ENCODE data around the gene AIFM1. TPM values are rescaled to one million over a fixed set of nuclear protein-coding genes. Genes with fewer than 3 reads are reported as not detected.
A peak's percentile ranks its signal among the peaks of the same experiment; 100 is the strongest.

The AIFM1 gene
- total and polyA plus RNA-seq, 2 donors: 29.3 to 30.3 TPM

DNA sequence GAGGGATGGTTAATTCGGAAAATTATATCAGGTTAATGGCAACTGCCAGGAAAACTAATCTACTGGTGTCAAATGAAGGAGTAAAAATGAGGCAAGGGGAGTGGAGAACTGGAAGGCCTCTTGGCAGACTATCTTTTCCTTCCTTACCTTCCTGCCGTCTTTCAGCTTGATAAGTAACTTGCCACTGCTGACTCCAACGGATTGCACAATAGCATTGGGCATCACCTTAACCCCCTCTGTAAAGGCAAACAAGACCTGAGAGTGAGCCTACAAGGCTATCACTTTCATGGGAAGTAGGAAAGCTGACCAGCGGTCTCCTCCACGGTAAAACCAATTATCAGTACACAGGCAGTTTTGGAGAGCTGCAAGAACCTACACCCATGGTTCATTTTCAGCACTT is 29.1 kb downstream of the AIFM1 start:
- peaks cover 33 to 52% of the 10 kb centered on the region in 2 donors for H3K36me3 ChIP-seq (ENCODE audit: control insufficient read depth in 2 of 2, insufficient read depth in 2 of 2, low read length in 1 of 2)
- 95% methylated on average over 5 of the region's 5 CpGs for WGBS
- H3K27me3 ChIP-seq (ENCODE audit: control insufficient read depth in 2 of 2, insufficient read depth in 1 of 2, low read length in 1 of 2): no peaks in the 10 kb centered on the region

DNA sequence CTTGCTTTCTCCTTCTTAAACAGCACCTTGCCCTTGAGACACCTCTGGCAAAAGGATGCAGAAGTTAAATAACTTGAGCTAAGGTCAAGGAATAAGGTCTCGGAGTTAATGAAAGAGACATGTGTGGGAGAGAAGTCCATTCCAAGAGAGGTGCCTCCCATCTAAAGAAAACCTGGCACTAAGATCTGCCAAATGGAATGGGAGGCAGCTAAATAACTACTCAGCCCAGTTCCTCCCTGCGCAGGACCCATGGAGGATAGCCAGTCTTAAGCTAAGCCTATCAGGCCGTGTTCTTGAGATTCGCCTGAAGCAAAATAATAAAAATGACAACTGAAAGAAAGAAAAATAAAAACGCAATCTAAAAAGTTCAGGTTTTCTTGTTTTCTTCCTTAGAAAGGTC is 34.7 kb downstream of the AIFM1 start:
- Histone ChIP-seq H3K9me3 (ENCODE audit: control insufficient read depth in 2 of 2, insufficient read depth in 1 of 2, low read length in 1 of 2) (no peaks in the 10 kb centered on the region), H3K36me3 (ENCODE audit: control insufficient read depth in 2 of 2, insufficient read depth in 2 of 2, low read length in 1 of 2) (peaks cover 46 to 62% of the 10 kb centered on the region in 2 donors), H3K27ac (ENCODE audit: low read depth in 1 of 2, low read length in 1 of 2) (no peak overlapping the region), H3K4me1 (ENCODE audit: control insufficient read depth in 2 of 2, insufficient read depth in 2 of 2, low read length in 2 of 2) (no peaks in the 10 kb centered on the region), H3K27me3 (ENCODE audit: control insufficient read depth in 2 of 2, insufficient read depth in 1 of 2, low read length in 1 of 2) (no peaks in the 10 kb centered on the region), H3K4me3 (ENCODE audit: low read length in 2 of 2) (no peak overlapping the region)
- no peak for DNase-seq (ENCODE audit: low read depth in 6 of 9, low spot score in 9 of 9)
- 99% methylated on average over 5 of the region's 5 CpGs for WGBS

More for the DNA sequence above, 29.1 kb downstream of the AIFM1 start:
- H3K4me1 ChIP-seq (ENCODE audit: control insufficient read depth in 2 of 2, insufficient read depth in 2 of 2, low read length in 2 of 2): no peaks in the 10 kb centered on the region
- H3K9me3 ChIP-seq (ENCODE audit: control insufficient read depth in 2 of 2, insufficient read depth in 1 of 2, low read length in 1 of 2): no peaks in the 10 kb centered on the region
- no peak overlapping the region for H3K27ac ChIP-seq (ENCODE audit: low read depth in 1 of 2, low read length in 1 of 2)
- no peak overlapping the region for H3K4me3 ChIP-seq (ENCODE audit: low read length in 2 of 2)
- DNase-seq (ENCODE audit: low read depth in 6 of 9, low spot score in 9 of 9): no peak

DNA sequence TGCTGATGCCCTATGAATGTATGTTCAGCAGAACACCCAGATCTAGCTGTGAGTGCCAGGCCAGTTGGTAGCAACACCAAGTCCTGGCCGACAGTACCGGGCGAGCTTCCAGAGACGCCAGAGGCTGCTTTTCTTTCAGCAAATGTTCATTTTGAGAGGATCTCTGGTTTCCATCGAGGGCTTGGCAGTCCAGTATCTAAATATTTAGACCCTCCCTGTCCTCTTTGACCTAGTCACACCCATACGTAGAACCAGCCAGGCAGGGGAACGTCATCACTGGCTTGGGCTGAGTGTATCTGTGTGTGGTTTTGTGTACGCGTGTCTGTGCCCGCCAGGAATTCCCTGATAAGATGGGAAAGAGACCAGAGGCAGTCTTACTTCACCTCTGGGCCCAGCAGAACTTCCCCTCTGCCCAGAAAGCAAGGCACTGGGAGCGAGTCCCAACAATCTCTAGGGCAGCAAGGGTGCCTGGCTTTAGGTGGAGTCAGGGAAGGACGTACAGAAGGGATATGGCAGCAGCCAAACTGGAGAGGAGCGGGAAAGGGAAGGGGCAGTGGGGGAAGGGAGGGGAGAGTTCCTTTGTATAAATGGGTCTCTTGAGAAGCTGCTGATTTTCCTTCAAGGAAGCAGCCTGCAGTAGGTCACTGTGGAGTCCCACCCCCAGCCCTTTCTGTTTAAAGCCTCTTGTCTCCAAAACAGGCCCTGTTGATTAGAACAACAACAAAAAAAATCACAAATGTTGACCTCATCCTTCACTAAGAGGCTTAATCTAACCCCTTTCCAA is 40.4 kb downstream of the AIFM1 start:
- no peak for DNase-seq (ENCODE audit: low read depth in 6 of 9, low spot score in 9 of 9)
- Histone ChIP-seq H3K27me3 (ENCODE audit: control insufficient read depth in 2 of 2, insufficient read depth in 1 of 2, low read length in 1 of 2) (peaks cover 0 to 3% of the 10 kb centered on the region in 2 donors), H3K9me3 (ENCODE audit: control insufficient read depth in 2 of 2, insufficient read depth in 1 of 2, low read length in 1 of 2) (no peaks in the 10 kb centered on the region), H3K36me3 (ENCODE audit: control insufficient read depth in 2 of 2, insufficient read depth in 2 of 2, low read length in 1 of 2) (peaks cover 28% of the 10 kb centered on the region in 2 donors), H3K4me1 (ENCODE audit: control insufficient read depth in 2 of 2, insufficient read depth in 2 of 2, low read length in 2 of 2) (peaks cover 0 to 3% of the 10 kb centered on the region in 2 donors), H3K27ac (ENCODE audit: low read depth in 1 of 2, low read length in 1 of 2) (no peak overlapping the region), H3K4me3 (ENCODE audit: low read length in 2 of 2) (no peak overlapping the region)
- WGBS: 87% methylated on average over 13 of the region's 13 CpGs

DNA sequence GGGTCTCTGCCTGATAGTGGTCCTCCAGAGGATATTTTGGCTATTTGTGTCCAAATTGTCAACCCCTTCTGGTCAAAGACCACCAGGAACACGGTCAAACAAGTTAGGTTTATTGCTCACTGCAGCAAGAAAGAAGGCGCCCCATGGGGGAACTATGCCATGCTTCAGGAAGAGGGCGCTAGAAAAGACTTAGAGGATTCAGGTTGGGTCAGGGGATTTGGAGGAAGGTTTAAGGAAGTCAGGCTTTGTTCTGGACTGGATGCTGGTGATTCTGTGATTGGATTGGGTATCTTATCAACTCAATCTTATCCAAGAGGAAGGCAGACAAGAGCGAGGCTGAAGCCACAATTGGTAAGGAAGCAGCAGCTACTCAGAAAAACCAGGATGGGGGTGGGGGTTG is 41.1 kb downstream of the AIFM1 start:
- 98% methylated on average over 4 of the region's 4 CpGs for WGBS
- H3K4me3 ChIP-seq (ENCODE audit: low read length in 2 of 2): no peak overlapping the region
- no peaks in the 10 kb centered on the region for H3K9me3 ChIP-seq (ENCODE audit: control insufficient read depth in 2 of 2, insufficient read depth in 1 of 2, low read length in 1 of 2)
- peaks cover 0 to 3% of the 10 kb centered on the region in 2 donors for H3K27me3 ChIP-seq (ENCODE audit: control insufficient read depth in 2 of 2, insufficient read depth in 1 of 2, low read length in 1 of 2)
- no peak overlapping the region for H3K27ac ChIP-seq (ENCODE audit: low read depth in 1 of 2, low read length in 1 of 2)
- H3K4me1 ChIP-seq (ENCODE audit: control insufficient read depth in 2 of 2, insufficient read depth in 2 of 2, low read length in 2 of 2): peaks cover 0 to 9% of the 10 kb centered on the region in 2 donors
- DNase-seq (ENCODE audit: low read depth in 6 of 9, low spot score in 9 of 9): no peak
- peaks cover 20 to 21% of the 10 kb centered on the region in 2 donors for H3K36me3 ChIP-seq (ENCODE audit: control insufficient read depth in 2 of 2, insufficient read depth in 2 of 2, low read length in 1 of 2)

- H3K4me1 ChIP-seq (ENCODE audit: control insufficient read depth in 2 of 2, insufficient read depth in 2 of 2, low read length in 2 of 2): peaks cover 0 to 18% of the 10 kb centered on the region in 2 donors
- WGBS: 77% methylated on average over 13 of the region's 13 CpGs
- no peak overlapping the region for H3K4me3 ChIP-seq (ENCODE audit: low read length in 2 of 2)
Measured at GRCh38 chrX:130121505-130121800, 44.2 kb downstream of the AIFM1 start.

GRCh38 chrX:130120746-130121504 is 44.7 kb downstream of the AIFM1 start:
- Histone ChIP-seq H3K9me3 (ENCODE audit: control insufficient read depth in 2 of 2, insufficient read depth in 1 of 2, low read length in 1 of 2) (no peaks in the 10 kb centered on the region), H3K36me3 (ENCODE audit: control insufficient read depth in 2 of 2, insufficient read depth in 2 of 2, low read length in 1 of 2) (peaks cover 6 to 9% of the 10 kb centered on the region in 2 donors), H3K27me3 (ENCODE audit: control insufficient read depth in 2 of 2, insufficient read depth in 1 of 2, low read length in 1 of 2) (peaks cover 0 to 3% of the 10 kb centered on the region in 2 donors), H3K27ac (ENCODE audit: low read depth in 1 of 2, low read length in 1 of 2) (peak overlapping the region; percentile 11 to 36), H3K4me1 (ENCODE audit: control insufficient read depth in 2 of 2, insufficient read depth in 2 of 2, low read length in 2 of 2) (peaks cover 0 to 18% of the 10 kb centered on the region in 2 donors), H3K4me3 (ENCODE audit: low read length in 2 of 2) (peak overlapping the region; percentile 39 to 46)
- DNase-seq (ENCODE audit: low read depth in 6 of 9, low spot score in 9 of 9): peak in 6 of 9 donors; percentile 42 to 79 (median 51)
- 7% methylated on average over 57 of the region's 58 CpGs for WGBS

More at GRCh38 chrX:130121505-130121800, 44.2 kb downstream of the AIFM1 start:
- Histone ChIP-seq H3K9me3 (ENCODE audit: control insufficient read depth in 2 of 2, insufficient read depth in 1 of 2, low read length in 1 of 2) (no peaks in the 10 kb centered on the region), H3K27me3 (ENCODE audit: control insufficient read depth in 2 of 2, insufficient read depth in 1 of 2, low read length in 1 of 2) (peaks cover 0 to 3% of the 10 kb centered on the region in 2 donors), H3K27ac (ENCODE audit: low read depth in 1 of 2, low read length in 1 of 2) (no peak overlapping the region), H3K36me3 (ENCODE audit: control insufficient read depth in 2 of 2, insufficient read depth in 2 of 2, low read length in 1 of 2) (peaks cover 6 to 9% of the 10 kb centered on the region in 2 donors)
- DNase-seq (ENCODE audit: low read depth in 6 of 9, low spot score in 9 of 9): no peak

- WGBS: 18% methylated on average over 28 of the region's 28 CpGs
- H3K27me3 ChIP-seq (ENCODE audit: control insufficient read depth in 2 of 2, insufficient read depth in 1 of 2, low read length in 1 of 2): peaks cover 0 to 3% of the 10 kb centered on the region in 2 donors
- H3K4me1 ChIP-seq (ENCODE audit: control insufficient read depth in 2 of 2, insufficient read depth in 2 of 2, low read length in 2 of 2): peaks cover 0 to 18% of the 10 kb centered on the region in 2 donors
- peak overlapping the region in 1 of 2 donors; percentile 11 for H3K27ac ChIP-seq (ENCODE audit: low read depth in 1 of 2, low read length in 1 of 2)
- no peaks in the 10 kb centered on the region for H3K9me3 ChIP-seq (ENCODE audit: control insufficient read depth in 2 of 2, insufficient read depth in 1 of 2, low read length in 1 of 2)
- peaks cover 3 to 6% of the 10 kb centered on the region in 2 donors for H3K36me3 ChIP-seq (ENCODE audit: control insufficient read depth in 2 of 2, insufficient read depth in 2 of 2, low read length in 1 of 2)
- peak overlapping the region; percentile 39 to 46 for H3K4me3 ChIP-seq (ENCODE audit: low read length in 2 of 2)
- DNase-seq (ENCODE audit: low read depth in 6 of 9, low spot score in 9 of 9): no peak
Measured at GRCh38 chrX:130120321-130120731, 45.3 kb downstream of the AIFM1 start.

GRCh38 chrX:130119312-130119898 is 46.2 kb downstream of the AIFM1 start:
- Histone ChIP-seq H3K27me3 (ENCODE audit: control insufficient read depth in 2 of 2, insufficient read depth in 1 of 2, low read length in 1 of 2) (peaks cover 0 to 3% of the 10 kb centered on the region in 2 donors), H3K36me3 (ENCODE audit: control insufficient read depth in 2 of 2, insufficient read depth in 2 of 2, low read length in 1 of 2) (no peaks in the 10 kb centered on the region), H3K4me1 (ENCODE audit: control insufficient read depth in 2 of 2, insufficient read depth in 2 of 2, low read length in 2 of 2) (peaks cover 0 to 18% of the 10 kb centered on the region in 2 donors), H3K27ac (ENCODE audit: low read depth in 1 of 2, low read length in 1 of 2) (no peak overlapping the region), H3K9me3 (ENCODE audit: control insufficient read depth in 2 of 2, insufficient read depth in 1 of 2, low read length in 1 of 2) (no peaks in the 10 kb centered on the region), H3K4me3 (ENCODE audit: low read length in 2 of 2) (no peak overlapping the region)
- DNase-seq (ENCODE audit: low read depth in 6 of 9, low spot score in 9 of 9): no peak
- WGBS: 96% methylated on average over 14 of the region's 14 CpGs

Measured in thymus (tissue), 11 donors.